ENCODE measurements around the gene MORF4L1.
"Not testable (repeated sequence)": the region's sequence is repeated elsewhere in the genome, so short reads cannot be mapped to it uniquely, and the experiment has no call there.

Gene MORF4L1

GRCh38 chr15:78925956-78926743 lies 53.5 kb downstream of the MORF4L1 start:
- no peaks in the 10 kb centered on the region for H3K9me2 ChIP-seq (ENCODE audit: low read depth, low read length)
- H3F3A ChIP-seq (ENCODE audit: insufficient read depth, low read length) = no peaks in the 10 kb centered on the region
- no peak overlapping the region for H3K4me2 ChIP-seq (ENCODE audit: low read length)
- no peak overlapping the region for H3K4me3 ChIP-seq (ENCODE audit: low read depth, low read length, poor library complexity, severe bottlenecking)
- no peak overlapping the region for H2AFZ ChIP-seq (ENCODE audit: low read length)
- no peaks in the 10 kb centered on the region for H3K79me2 ChIP-seq (ENCODE audit: insufficient read depth, low read length)
- H4K20me1 ChIP-seq (ENCODE audit: insufficient read depth, low read length) = no peaks in the 10 kb centered on the region
- H3K4me1 ChIP-seq (ENCODE audit: insufficient read depth, low read length, severe bottlenecking) = peaks cover 29% of the 10 kb centered on the region
- H3K36me3 ChIP-seq (ENCODE audit: insufficient read depth, low read length) = peaks cover 60% of the 10 kb centered on the region
- H3K9ac ChIP-seq (ENCODE audit: low read length) = no peak overlapping the region
- TF ChIP-seq CTCF (IDR thresholded peaks at IDR 0.05; ENCODE audit: low read length) (peak; percentile 27; the same call in 1 of the 2 replicates), EZH2 (IDR thresholded peaks at IDR 0.05; ENCODE audit: borderline replicate concordance, low read length) (no peak)
- H3K9me3 ChIP-seq (ENCODE audit: low read length) = no peaks in the 10 kb centered on the region
- H3K27me3 ChIP-seq (ENCODE audit: insufficient read depth, low read length) = no peaks in the 10 kb centered on the region
- H3K27ac ChIP-seq (ENCODE audit: low read depth, low read length, poor library complexity, severe bottlenecking) = peak overlapping the region; percentile 60

DNA sequence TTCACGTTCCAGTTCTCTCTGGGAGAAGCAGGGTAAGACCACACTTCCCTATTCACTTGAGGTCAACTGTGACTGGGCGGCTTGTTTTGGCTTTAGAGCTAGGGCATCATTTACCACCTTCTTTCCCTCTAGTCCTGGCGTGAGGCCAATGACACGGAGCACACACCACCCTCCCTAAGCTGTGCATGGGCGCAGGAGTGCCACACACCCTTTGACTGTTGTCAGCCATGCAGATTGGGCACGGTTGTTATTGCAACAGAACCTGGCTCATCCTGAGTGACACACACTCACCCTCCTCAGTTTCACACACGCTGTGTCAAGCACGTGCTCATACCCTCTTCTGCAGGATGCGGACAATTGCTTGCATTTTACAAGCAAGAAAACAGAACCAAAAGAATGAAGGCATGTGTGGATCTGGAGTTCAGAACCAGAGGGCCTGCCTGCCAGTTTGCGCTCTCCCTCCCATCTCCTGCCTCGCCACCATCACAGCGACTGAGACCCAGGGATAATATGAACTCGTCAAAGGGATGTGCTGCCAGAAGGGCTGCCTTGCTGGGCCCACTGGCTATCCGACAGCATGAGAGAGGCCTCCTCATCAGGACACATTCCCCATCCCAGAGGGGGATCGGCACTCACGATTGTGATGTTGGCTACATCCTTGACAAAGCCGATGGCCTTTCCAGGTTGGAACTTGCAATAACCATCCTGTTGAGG lies 54.5 kb downstream of the MORF4L1 start:
- no peak overlapping the region for H3K9ac ChIP-seq (ENCODE audit: low read length)
- H3K4me1 ChIP-seq (ENCODE audit: insufficient read depth, low read length, severe bottlenecking) = peaks cover 18% of the 10 kb centered on the region
- H3F3A ChIP-seq (ENCODE audit: insufficient read depth, low read length) = no peaks in the 10 kb centered on the region
- TF ChIP-seq CTCF (IDR thresholded peaks at IDR 0.05; ENCODE audit: low read length) = no peak
- H4K20me1 ChIP-seq (ENCODE audit: insufficient read depth, low read length) = no peaks in the 10 kb centered on the region
- H3K27ac ChIP-seq (ENCODE audit: low read depth, low read length, poor library complexity, severe bottlenecking) = peak overlapping the region; percentile 60
- H3K36me3 ChIP-seq (ENCODE audit: insufficient read depth, low read length) = peaks cover 50% of the 10 kb centered on the region
- H3K9me3 ChIP-seq (ENCODE audit: low read length) = no peaks in the 10 kb centered on the region
- H3K27me3 ChIP-seq (ENCODE audit: insufficient read depth, low read length) = no peaks in the 10 kb centered on the region
- H3K79me2 ChIP-seq (ENCODE audit: insufficient read depth, low read length) = no peaks in the 10 kb centered on the region
- H3K4me3 ChIP-seq (ENCODE audit: low read depth, low read length, poor library complexity, severe bottlenecking) = no peak overlapping the region
- no peak overlapping the region for H3K4me2 ChIP-seq (ENCODE audit: low read length)
- H3K9me2 ChIP-seq (ENCODE audit: low read depth, low read length) = no peaks in the 10 kb centered on the region
- H2AFZ ChIP-seq (ENCODE audit: low read length) = no peak overlapping the region

- not testable (repeated sequence) for H3K9me2 ChIP-seq (ENCODE audit: low read depth, low read length); H3K9ac ChIP-seq (ENCODE audit: low read length); H4K20me1 ChIP-seq (ENCODE audit: insufficient read depth, low read length); H3K4me2 ChIP-seq (ENCODE audit: low read length); H3K27me3 ChIP-seq (ENCODE audit: insufficient read depth, low read length); H3F3A ChIP-seq (ENCODE audit: insufficient read depth, low read length); H3K79me2 ChIP-seq (ENCODE audit: insufficient read depth, low read length); H3K4me3 ChIP-seq (ENCODE audit: low read depth, low read length, poor library complexity, severe bottlenecking); H2AFZ ChIP-seq (ENCODE audit: low read length); H3K9me3 ChIP-seq (ENCODE audit: low read length)
- peaks cover 14% of the 10 kb centered on the region for H3K4me1 ChIP-seq (ENCODE audit: insufficient read depth, low read length, severe bottlenecking)
- peaks cover 45% of the 10 kb centered on the region; the same call in 1 of the 2 replicates for H3K36me3 ChIP-seq (ENCODE audit: insufficient read depth, low read length)
- peak overlapping the region; percentile 60 for H3K27ac ChIP-seq (ENCODE audit: low read depth, low read length, poor library complexity, severe bottlenecking)
Observed at GRCh38 chr15:78928176-78928575, 55.5 kb downstream of the MORF4L1 start.

All from OCI-LY1 (cell line).